IMR-90 (cell line): Measurements from ENCODE around the gene P3R3URF. TPM values are rescaled to one million over a fixed set of nuclear protein-coding genes. Genes with fewer than 3 reads are reported as not detected.

Experiments
- ATAC-seq: fragments of 200-7000 bp; cut with Tn5 transposase; 2 replicates; pipeline ENCODE4 v1.9.1; 2020; ENCODE audit warnings: low read depth, mild to moderate bottlenecking, moderate library complexity
- BruUV-seq: library from RNA; stranded (reverse); fragments of 400-500 nt; replicated peaks from 2 replicates; lab custom pipeline; 2021; lab: Mats Ljungman, UMichigan
- CTCF ChIA-PET: fragments of 300-600 bp; formaldehyde crosslinking; extraction: SDS; loops from one replicate; lab custom pipeline; 2021; ENCODE audit warnings: antibody characterized with exemption; lab: Yijun Ruan, JAX
- POLR2A ChIA-PET: fragments of 300-600 bp; sonication (Branson Sonifier 250); formaldehyde crosslinking; loops from one replicate; lab custom pipeline; 2022; ENCODE audit warnings: antibody characterized with exemption; ENCODE audit not compliant: unreplicated experiment; lab: Charles Lee
- DNase-seq: peaks from one replicate; pipeline ENCODE4 v3.0.0; 2013
- H2AFZ ChIP-seq: replicated peaks from 2 replicates; pipeline ENCODE3; 2013; ENCODE audit warnings: low read length, mild to moderate bottlenecking; ENCODE audit not compliant: poor library complexity
- H2AK5ac ChIP-seq: 2 replicates; pipeline ENCODE4 v1.6.1; 2013; ENCODE audit warnings: low read depth, low read length, inconsistent platforms
- H2AK9ac ChIP-seq: replicated peaks from 2 replicates; pipeline ENCODE3; 2013; ENCODE audit warnings: mild to moderate bottlenecking, low read depth, low read length, moderate library complexity; ENCODE audit not compliant: poor library complexity
- H2BK120ac ChIP-seq: 2 replicates; pipeline ENCODE4 v1.6.1; 2013; ENCODE audit warnings: low read depth, low read length, inconsistent platforms
- H2BK15ac ChIP-seq: 3 replicates; pipeline ENCODE4 v1.6.1; 2013; ENCODE audit warnings: low read depth, low read length, inconsistent platforms
- H2BK20ac ChIP-seq: 2 replicates; pipeline ENCODE4 v1.6.1; 2013; ENCODE audit warnings: low read depth, mild to moderate bottlenecking, inconsistent platforms, low read length, moderate library complexity
- H2BK5ac ChIP-seq: 2 replicates; pipeline ENCODE4 v1.6.1; 2013; ENCODE audit warnings: mild to moderate bottlenecking, low read depth, low read length, inconsistent platforms; ENCODE audit not compliant: poor library complexity, severe bottlenecking
- H3K14ac ChIP-seq: replicated peaks from 2 replicates; pipeline ENCODE4 v1.6.1; 2013; ENCODE audit warnings: low read depth, low read length, inconsistent platforms
- H3K18ac ChIP-seq: 2 replicates; pipeline ENCODE4 v1.6.1; 2013; ENCODE audit warnings: low read depth, low read length, control low read depth
- H3K23ac ChIP-seq: 2 replicates; pipeline ENCODE4 v1.6.1; 2013; ENCODE audit warnings: low read depth, low read length, inconsistent platforms
- H3K27ac ChIP-seq: 2 replicates; pipeline ENCODE4 v1.5.1; 2013; ENCODE audit warnings: mild to moderate bottlenecking, control low read depth, low read length; ENCODE audit not compliant: insufficient read depth
- H3K27me3 ChIP-seq: 2 replicates; pipeline ENCODE4 v1.6.1; 2013; ENCODE audit warnings: low read length; ENCODE audit not compliant: control insufficient read depth, insufficient read depth
- H3K36me3 ChIP-seq: 2 replicates; pipeline ENCODE4 v1.6.1; 2013; ENCODE audit warnings: low read length, mixed read lengths; ENCODE audit not compliant: control insufficient read depth, insufficient read depth
- H3K4ac ChIP-seq: 2 replicates; pipeline ENCODE4 v1.6.1; 2013; ENCODE audit warnings: low read depth, low read length, inconsistent platforms
- H3K4me1 ChIP-seq: 2 replicates; pipeline ENCODE4 v1.6.1; 2013; ENCODE audit warnings: low read length, mixed read lengths; ENCODE audit not compliant: control insufficient read depth, insufficient read depth
- H3K4me2 ChIP-seq: 2 replicates; pipeline ENCODE4 v1.6.1; 2013; ENCODE audit warnings: low read depth, mild to moderate bottlenecking, control low read depth, low read length, moderate library complexity
- H3K4me3 ChIP-seq: 2 replicates; pipeline ENCODE4 v1.5.1; 2013; ENCODE audit warnings: low read depth, mild to moderate bottlenecking, control low read depth, low read length, moderate library complexity; ENCODE audit not compliant: insufficient read depth
- H3K56ac ChIP-seq: 2 replicates; pipeline ENCODE4 v1.6.1; 2013; ENCODE audit warnings: low read length, inconsistent platforms; ENCODE audit not compliant: insufficient read depth; ENCODE audit errors: extremely low read depth
- H3K79me1 ChIP-seq, 2 experiments: 2 replicates each; pipeline ENCODE4 v1.6.1; 2013; ENCODE audit warnings: low read length in 2 of 2, inconsistent platforms in 1 of 2, low read depth in 1 of 2
- H3K9ac ChIP-seq: 2 replicates; pipeline ENCODE4 v1.6.1; 2013; ENCODE audit warnings: low read depth, low read length, control low read depth
- H3K9me1 ChIP-seq: 2 replicates; pipeline ENCODE4 v1.6.1; 2013; ENCODE audit warnings: low read length, inconsistent platforms; ENCODE audit not compliant: insufficient read depth
- H3K9me3 ChIP-seq: 2 replicates; pipeline ENCODE4 v1.6.1; 2013; ENCODE audit warnings: low read length; ENCODE audit not compliant: control insufficient read depth, insufficient read depth
- H4K20me1 ChIP-seq: 2 replicates; pipeline ENCODE4 v1.6.1; 2013; ENCODE audit warnings: low read length, inconsistent platforms; ENCODE audit not compliant: insufficient read depth
- H4K5ac ChIP-seq: 2 replicates; pipeline ENCODE4 v1.6.1; 2013; ENCODE audit warnings: mild to moderate bottlenecking, low read depth, low read length, control low read depth
- H4K8ac ChIP-seq, 2 experiments: 2 replicates each; pipeline ENCODE4 v1.6.1; 2013; ENCODE audit warnings: low read depth in 2 of 2, low read length in 2 of 2, control low read depth in 1 of 2, inconsistent platforms in 1 of 2
- H4K91ac ChIP-seq: 2 replicates; pipeline ENCODE4 v1.6.1; 2013; ENCODE audit warnings: low read depth, low read length, inconsistent platforms; ENCODE audit not compliant: insufficient read depth
- CEBPB ChIP-seq: IDR thresholded peaks from 2 replicates; pipeline ENCODE4 v1.6.1; 2012; ENCODE audit warnings: low read depth, low read length, improper control_type of control experiment
- FOS ChIP-seq: fragments of 150-350 bp; IDR thresholded peaks from 2 replicates; pipeline ENCODE4 v1.6.1; 2016; ENCODE audit warnings: low read depth, low read length
- MAZ ChIP-seq: IDR thresholded peaks from 2 replicates; pipeline ENCODE4 v1.6.1; 2012; ENCODE audit warnings: low read depth, mild to moderate bottlenecking, low read length, improper control_type of control experiment, moderate library complexity, borderline replicate concordance
- MXI1 ChIP-seq: IDR thresholded peaks from 2 replicates; pipeline ENCODE4 v1.6.1; 2012; ENCODE audit warnings: low read depth, mild to moderate bottlenecking, low read length, moderate library complexity, borderline replicate concordance
- POLR2A ChIP-seq: IDR thresholded peaks from 2 replicates; pipeline ENCODE4 v1.6.1; 2012; ENCODE audit warnings: mild to moderate bottlenecking, low read depth, low read length
- WGBS, 2 experiments: methylation state at CpG; one replicate each; pipeline versions ENCODE4 v1.1.5 to v1.1.7; 2013; ENCODE audit warnings: missing lambda C conversion rate in 2 of 2; ENCODE audit not compliant: insufficient read length in 1 of 2; ENCODE audit errors: extremely low coverage in 2 of 2; 5-methylcytosine and 5-hydroxymethylcytosine counted together
- dilution Hi-C: fragments of 300-500 bp; cut with HindIII; formaldehyde crosslinking; loops from one replicate; pipeline ENCODE4 v1.14.3; 2018; ENCODE audit warnings: low sequenced_read_pairs; ENCODE audit not compliant: unreplicated experiment
- in situ Hi-C: fragments of 300-500 bp; cut with MboI; formaldehyde crosslinking; loops from 3 replicates; pipeline ENCODE4 v1.14.3; 2019; ENCODE audit warnings: low sequenced_read_pairs, inconsistent platforms, mixed read lengths
- intact Hi-C: fragments of 100-400 bp; cut with micrococcal nuclease; formaldehyde crosslinking; loops from 2 replicates; pipeline ENCODE4 v1.10.0; 2022
- polyA plus RNA-seq, 3 experiments: library from polyadenylated mRNA; depleted of rRNA; stranded (reverse); fragments of >200 nt; gene quantifications; 2 replicates each; pipeline ENCODE4 v1.2.3, GENCODE V29; 2012; ENCODE audit warnings: low replicate concordance in 1 of 3
- total RNA-seq: library from RNA; depleted of rRNA; stranded (reverse); fragments of >200 nt; gene quantifications from 2 replicates; pipeline ENCODE4 v1.2.3, GENCODE V29; 2012

Gene P3R3URF
- total and polyA plus RNA-seq, 2 of the 4 experiments (the other 2 are of a cell fraction): not detected

DNA sequence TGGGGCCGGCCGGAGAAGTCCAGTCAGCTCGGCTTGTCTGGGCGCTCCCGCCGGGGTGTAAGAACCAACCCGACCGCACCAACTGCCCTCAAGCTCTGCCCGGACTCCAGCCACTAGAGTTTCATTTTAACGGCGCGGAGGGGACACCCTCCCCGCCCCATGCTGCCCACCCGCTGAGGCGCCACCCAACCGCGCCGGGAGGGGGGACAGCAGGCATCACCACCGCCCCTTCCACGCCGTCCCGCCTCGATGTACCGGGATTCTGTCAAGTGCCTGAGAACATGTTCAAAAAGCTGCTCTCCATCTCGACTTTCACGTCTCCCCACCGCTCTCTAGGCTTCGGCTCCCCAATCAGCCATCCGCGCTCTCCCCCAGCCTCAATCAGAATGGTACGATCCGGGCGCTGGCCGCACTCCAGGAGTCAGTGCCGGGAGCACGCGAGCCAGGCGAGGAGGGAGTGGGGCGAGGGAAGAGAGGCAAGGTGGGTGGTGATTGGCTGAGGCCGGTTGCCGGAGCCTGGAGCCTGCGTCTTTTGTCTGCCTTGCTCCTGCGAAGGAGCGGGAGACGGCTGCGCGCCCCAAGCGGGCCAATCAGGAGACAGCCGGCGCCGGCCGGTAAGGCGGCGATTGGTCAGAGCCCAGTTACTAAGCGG, 43.6 kb downstream of the P3R3URF start, which contains the start of gene PIK3R3 (continued):
- TF ChIP-seq POLR2A (peak; percentile 99), FOS (no peak; the same call in 1 of the 2 replicates), CEBPB (no peak)

DNA sequence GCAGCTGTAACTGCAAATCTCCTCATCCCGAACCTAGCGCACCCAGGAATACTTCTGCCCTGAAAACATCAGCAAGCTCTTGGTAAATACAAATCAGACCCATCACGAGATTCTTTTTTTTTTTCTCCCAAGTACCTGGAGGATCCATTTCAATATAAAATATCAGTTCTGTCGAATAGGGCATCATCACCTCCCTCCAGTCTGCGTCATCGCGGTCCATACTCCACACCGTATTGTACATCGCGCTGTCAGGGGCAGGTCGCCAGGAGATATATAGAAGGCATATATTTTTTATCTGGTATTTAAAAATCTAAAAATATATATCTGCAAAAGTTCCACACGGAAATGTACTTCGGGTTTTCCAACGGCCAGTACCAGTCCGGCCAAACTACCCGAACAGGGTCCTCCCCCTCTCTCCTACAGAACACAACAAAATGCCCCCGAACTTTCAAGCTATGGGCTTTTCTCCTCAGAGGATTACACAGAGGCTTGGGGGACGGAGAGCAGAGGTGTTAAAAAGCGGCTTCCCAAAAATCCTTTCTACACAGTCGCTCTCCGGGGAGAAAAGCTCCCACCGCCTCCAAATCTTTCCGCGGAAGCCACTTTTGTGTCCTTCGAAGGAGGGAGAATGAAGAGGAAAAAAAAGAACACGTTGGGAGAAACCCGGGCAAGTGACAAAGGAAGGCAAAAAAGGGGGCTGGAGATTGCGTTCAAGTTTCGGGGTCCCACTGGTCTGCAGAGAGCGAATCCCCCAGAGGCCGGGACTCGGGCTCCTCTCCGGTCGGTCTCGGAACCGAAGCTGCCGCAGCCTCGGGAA, 44.4 kb downstream of the P3R3URF start:
- WGBS, 2 experiments: 2% methylated on average over 11 of the region's 38 CpGs; no CpG with 5 or more reads in 1 of the 2 experiments
- Histone ChIP-seq H3K4me3 (peak overlapping the region; percentile 54), H2AK9ac (peak overlapping the region; percentile 93), H3K4me1 (peaks cover 2% of the 10 kb centered on the region), H3K4me2 (peak overlapping the region; percentile 86), H4K5ac (no peak overlapping the region), H4K8ac (peak overlapping the region; percentile 12 to 98; a peak in 3 of 4 replicates), H3K9ac (peak overlapping the region; percentile 75), H3K27me3 (no peaks in the 10 kb centered on the region), H3K9me1 (no peaks in the 10 kb centered on the region), H2AK5ac (peak overlapping the region; percentile 18; the same call in 1 of the 2 replicates), H2BK120ac (peak overlapping the region; percentile 64; the same call in 1 of the 2 replicates), H3K4ac (peak overlapping the region; percentile 68), H4K91ac (peak overlapping the region; percentile 42), H2BK20ac (no peak overlapping the region), H3K9me3 (no peaks in the 10 kb centered on the region), H3K79me1 (peaks cover 6 to 18% of the 10 kb centered on the region in 2 experiments; a peak in 3 of 4 replicates), H2AFZ (peak overlapping the region; percentile 97), H2BK5ac (peak overlapping the region; percentile 49), H4K20me1 (peaks cover 3% of the 10 kb centered on the region; the same call in 1 of the 2 replicates), H3K23ac (peak overlapping the region; percentile 90), H3K36me3 (no peaks in the 10 kb centered on the region), H3K18ac (peak overlapping the region; percentile 21), H3K14ac (peak overlapping the region; percentile 87), H3K56ac (peak overlapping the region; percentile 79), H2BK15ac (peak overlapping the region; percentile 27; the same call in 1 of the 3 replicates), H3K27ac (peak overlapping the region; percentile 97)
- BruUV-seq: TSS peak; percentile 60
- 0 out of 2 replicates have a peak, but pooled peaks have one; percentile 41 for TF ChIP-seq MXI1
- no peak for TF ChIP-seq MAZ
- in situ Hi-C loops: no loop called here
- dilution Hi-C loops: no loop called here
- ChIA-PET CTCF (interaction anchor here (0.5 to 0.6 kb wide), 3 partner anchors 43 to 114 kb away, joined by 4 to 5 read pairs (median 4); no protein-coding TSS in a partner anchor), POLR2A (interaction anchor here (0.7 to 1.0 kb wide), 3 partner anchors 8 to 66 kb away, joined by 3 to 4 read pairs (median 3); partner anchors contain the start of gene POMGNT1)
- DNase-seq (peak; percentile 45), ATAC-seq (no peak)
- intact Hi-C loops: loop anchor here (1.0 kb wide), 2 partner anchors 47 to 95 kb away; no protein-coding TSS in a partner anchor
